ENCODE measurements around the gene PNRC2. TPM values are rescaled to one million over a fixed set of nuclear protein-coding genes. Genes with fewer than 3 reads are reported as not detected.
A peak's percentile ranks its signal among the peaks of the same experiment; 100 is the strongest.

The PNRC2 gene
- total RNA-seq, 2 experiments from 2014 or later, result 172 to 183 TPM

- H3K4me1 Mint-ChIP-seq (ENCODE audit: low read depth), result peaks cover 74% of the 10 kb centered on the region
Observed at GRCh38 chr1:23964235-23964668, 4.6 kb downstream of the PNRC2 start.

GRCh38 chr1:23964790-23965740 is 5.4 kb downstream of the PNRC2 start:
- H3K9me3 Mint-ChIP-seq, result no peaks in the 10 kb centered on the region
- ATAC-seq (ENCODE audit: poor library complexity), result no peak
- CTCF ChIA-PET, result interaction anchor here (1.0 kb wide), 1 partner anchor 16 kb away, joined by 3 read pairs; no protein-coding TSS in a partner anchor

More at GRCh38 chr1:23964235-23964668, 4.6 kb downstream of the PNRC2 start:
- H3K9me3 ChIP-seq (ENCODE audit: control insufficient read depth in 1 of 2, insufficient read depth in 1 of 2, low read length in 2 of 2), result no peaks in the 10 kb centered on the region
- H3K27ac Mint-ChIP-seq, result peak overlapping the region; percentile 63
- no peaks in the 10 kb centered on the region for H3K4me1 ChIP-seq (ENCODE audit: insufficient read depth, low read length)
- no peak for TF ChIP-seq CTCF (IDR thresholded peaks at IDR 0.05)
- intact Hi-C loops (cut with DNase I, micrococcal nuclease), result no loop called here
- CTCF ChIA-PET, result interaction anchor here (1.0 kb wide), 1 partner anchor 17 kb away, joined by 3 read pairs; no protein-coding TSS in a partner anchor
- H3K4me3 ChIP-seq (ENCODE audit: low read length), result no peak overlapping the region
- POLR2A ChIA-PET, result interaction anchor here (8.5 kb wide), 1 partner anchor 13 kb away, joined by 164 read pairs; the partner anchor contains the start of gene SRSF10
- no peak for DNase-seq
- no peaks in the 10 kb centered on the region for H3K9me3 Mint-ChIP-seq
- H3K36me3 ChIP-seq (ENCODE audit: insufficient read depth, low read length), result peaks cover 50% of the 10 kb centered on the region
- H3K36me3 Mint-ChIP-seq (ENCODE audit: low read depth), result peaks cover 93% of the 10 kb centered on the region
- ATAC-seq (ENCODE audit: poor library complexity), result no peak
- H3K27me3 ChIP-seq (ENCODE audit: control insufficient read depth in 1 of 2, insufficient read depth in 2 of 2, low read length in 2 of 2), result no peaks in the 10 kb centered on the region
- peak overlapping the region; percentile 11 to 33 for H3K27ac ChIP-seq (ENCODE audit: low read depth in 1 of 2, low read length in 2 of 2)
- no peaks in the 10 kb centered on the region for H3K27me3 Mint-ChIP-seq
- no peak overlapping the region for H3K4me3 Mint-ChIP-seq

More at GRCh38 chr1:23964790-23965740, 5.4 kb downstream of the PNRC2 start:
- peak overlapping the region in 1 of 2 donors; percentile 33 for H3K27ac ChIP-seq (ENCODE audit: low read depth in 1 of 2, low read length in 2 of 2)
- H3K36me3 ChIP-seq (ENCODE audit: insufficient read depth, low read length), result peaks cover 55% of the 10 kb centered on the region
- Mint-ChIP-seq H3K4me1 (ENCODE audit: low read depth) (peaks cover 75% of the 10 kb centered on the region), H3K4me3 (no peak overlapping the region), H3K27ac (peak overlapping the region; percentile 63), H3K27me3 (no peaks in the 10 kb centered on the region), H3K36me3 (ENCODE audit: low read depth) (peaks cover 95% of the 10 kb centered on the region)
- H3K27me3 ChIP-seq (ENCODE audit: control insufficient read depth in 1 of 2, insufficient read depth in 2 of 2, low read length in 2 of 2), result no peaks in the 10 kb centered on the region
- DNase-seq, result no peak
- H3K4me1 ChIP-seq (ENCODE audit: insufficient read depth, low read length), result no peaks in the 10 kb centered on the region
- POLR2A ChIA-PET, result interaction anchor here (8.5 kb wide), 1 partner anchor 13 kb away, joined by 164 read pairs; the partner anchor contains the start of gene SRSF10
- no peak overlapping the region for H3K4me3 ChIP-seq (ENCODE audit: low read length)
- no peaks in the 10 kb centered on the region for H3K9me3 ChIP-seq (ENCODE audit: control insufficient read depth in 1 of 2, insufficient read depth in 1 of 2, low read length in 2 of 2)
- intact Hi-C loops (cut with DNase I, micrococcal nuclease), result no loop called here
- TF ChIP-seq CTCF (IDR thresholded peaks at IDR 0.05), result no peak
